Activated naive CD4-positive, alpha-beta T cell treated with Interleukin-2 at 50 U/mL for 16 hours (primary cell): ENCODE data around the gene ST3GAL2.
A peak's percentile ranks its signal among the peaks of the same experiment; 100 is the strongest.

ENCODE experiments used
- DNase-seq: peaks from one replicate; pipeline ENCODE4 v3.0.0-alpha.2; 2020

The ST3GAL2 gene, protein sequence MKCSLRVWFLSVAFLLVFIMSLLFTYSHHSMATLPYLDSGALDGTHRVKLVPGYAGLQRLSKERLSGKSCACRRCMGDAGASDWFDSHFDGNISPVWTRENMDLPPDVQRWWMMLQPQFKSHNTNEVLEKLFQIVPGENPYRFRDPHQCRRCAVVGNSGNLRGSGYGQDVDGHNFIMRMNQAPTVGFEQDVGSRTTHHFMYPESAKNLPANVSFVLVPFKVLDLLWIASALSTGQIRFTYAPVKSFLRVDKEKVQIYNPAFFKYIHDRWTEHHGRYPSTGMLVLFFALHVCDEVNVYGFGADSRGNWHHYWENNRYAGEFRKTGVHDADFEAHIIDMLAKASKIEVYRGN

DNA sequence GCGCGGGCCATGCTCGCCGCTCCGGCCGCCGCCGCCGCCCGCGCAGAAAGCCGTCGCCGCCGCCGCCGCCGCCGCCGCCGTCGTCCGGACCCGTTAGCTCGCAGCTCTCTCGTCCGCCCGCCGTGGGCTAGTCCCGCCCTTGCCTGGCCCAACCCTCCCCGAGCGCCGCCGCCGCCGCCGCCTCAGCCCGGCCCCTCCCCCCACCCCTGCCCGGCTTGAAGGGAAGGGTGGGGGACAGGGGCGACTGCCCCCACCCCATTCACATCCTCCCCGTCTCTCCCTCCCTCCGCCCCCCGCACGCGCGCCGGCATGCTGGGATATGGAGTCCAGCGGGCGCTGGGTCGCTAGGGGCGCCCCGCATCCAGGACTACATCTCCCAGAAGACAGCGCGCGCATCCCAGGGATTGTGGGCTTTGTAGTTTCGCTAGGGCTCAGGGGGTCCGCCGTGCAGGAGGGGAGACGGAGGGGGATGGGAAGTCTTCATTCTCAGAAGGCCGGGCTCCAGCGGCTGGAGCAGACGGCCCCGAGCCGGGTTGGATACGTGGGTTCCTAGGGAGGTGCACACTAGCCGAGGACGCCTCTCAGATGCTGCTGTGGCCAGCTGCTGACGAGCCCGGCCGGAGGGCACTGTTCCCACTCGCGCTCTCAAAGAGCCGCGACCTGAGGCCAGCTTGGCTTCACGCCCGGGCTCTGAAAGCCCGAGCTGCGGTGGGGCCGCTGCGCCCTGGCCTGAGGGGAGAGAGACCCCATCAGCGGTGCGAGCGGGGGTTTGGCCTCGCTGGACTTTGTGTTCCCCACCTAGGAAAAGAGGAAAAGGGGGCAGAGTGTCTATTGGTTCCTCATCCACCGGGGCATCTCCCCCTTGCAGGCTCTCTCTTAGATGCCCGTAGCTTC lies at the start of gene ST3GAL2:
Gene ST3GAL2, minus strand, starts transcription at position 132 of the 894 bp plus-strand sequence. CDS start 40,570 bp downstream, outside the sequence.
- peak; percentile 94 for DNase-seq

DNA sequence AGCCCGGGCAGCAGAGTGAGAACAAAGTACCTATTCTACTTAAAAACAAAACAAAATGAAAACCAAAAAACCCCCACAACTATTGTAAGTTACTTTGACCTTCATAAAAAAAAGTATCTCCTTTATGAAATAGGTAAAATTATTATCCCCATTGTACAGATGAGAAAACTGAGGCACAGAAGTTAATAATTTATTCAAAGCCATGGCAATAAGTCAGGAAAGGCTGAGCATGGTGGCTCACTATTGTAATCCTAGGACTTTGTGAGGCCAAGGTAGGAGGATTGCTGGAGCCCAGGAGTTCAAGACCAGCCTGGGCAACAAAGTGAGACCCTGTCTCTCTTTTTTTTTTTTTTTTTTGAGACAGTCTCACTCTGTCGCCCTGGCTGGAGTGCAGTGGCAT lies 46.0 kb upstream of the ST3GAL2 start:
- no peak for DNase-seq

DNA sequence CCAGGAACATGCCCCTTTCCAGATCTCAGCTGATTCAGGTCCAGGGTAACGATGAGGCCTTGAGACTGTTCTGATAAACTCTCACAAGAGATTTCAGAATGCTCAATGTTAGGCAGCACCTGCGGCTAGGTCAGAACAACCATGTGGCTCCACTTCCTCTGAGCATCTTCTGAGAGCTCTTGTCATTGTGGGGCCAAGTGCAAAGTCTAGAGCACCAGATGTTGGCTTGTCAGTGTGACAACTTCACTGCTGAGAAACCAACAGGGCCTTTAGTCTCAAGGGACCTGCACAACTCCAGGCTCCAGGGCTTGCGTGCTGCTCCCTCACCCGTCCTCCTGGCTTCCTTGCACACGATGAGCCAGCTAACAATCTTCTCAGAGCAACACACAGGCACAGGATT lies 44.5 kb upstream of the ST3GAL2 start:
- DNase-seq: no peak

DNA sequence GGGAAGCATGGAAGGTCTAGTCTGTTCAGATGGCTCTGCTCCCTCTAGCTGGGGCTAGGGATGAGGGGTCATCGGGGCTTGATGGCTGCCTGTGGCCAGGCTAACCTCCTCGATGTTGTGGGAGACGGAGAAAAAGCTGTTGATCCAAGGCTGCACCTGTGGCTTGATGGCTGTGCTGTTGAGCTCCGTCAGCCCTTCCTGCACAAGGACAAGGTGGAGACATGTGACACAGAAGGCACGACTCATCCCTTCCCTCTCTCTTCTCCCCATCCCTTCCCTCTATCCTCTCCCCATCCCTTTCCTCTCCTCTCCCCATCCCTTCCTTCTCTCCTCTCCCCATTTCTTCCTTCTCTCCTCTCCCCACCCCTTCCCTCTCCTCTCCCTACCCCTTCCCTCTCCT lies 43.7 kb upstream of the ST3GAL2 start:
- DNase-seq: no peak

DNA sequence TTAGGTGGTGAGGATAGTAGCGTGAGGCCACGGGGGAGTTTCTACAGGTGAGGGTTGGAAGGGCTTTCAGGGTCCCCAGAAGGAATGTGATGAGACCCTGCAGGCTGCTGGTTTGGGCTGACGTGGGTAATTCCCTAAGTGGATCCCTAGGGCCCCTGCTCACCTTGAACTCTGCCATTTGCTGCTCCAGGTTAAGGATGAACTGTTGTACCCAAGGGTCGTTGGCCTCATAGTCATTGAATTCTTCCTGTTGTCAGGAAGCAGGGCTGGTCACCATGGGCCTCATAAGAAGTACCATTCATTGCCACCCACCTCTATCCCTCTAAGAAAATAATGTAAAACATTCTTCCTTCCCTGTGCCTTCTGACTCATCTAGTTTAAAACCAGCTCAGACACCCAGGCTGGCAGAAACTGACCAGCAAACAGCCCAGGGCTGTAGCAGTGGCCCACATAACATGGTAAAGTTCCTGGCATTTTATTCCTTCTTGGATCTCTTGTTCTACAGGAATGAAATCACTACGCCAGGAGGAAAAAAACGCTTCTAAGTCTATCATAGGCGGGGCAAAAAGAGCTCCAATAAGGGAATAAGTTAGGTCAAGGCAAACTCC lies 43.1 kb upstream of the ST3GAL2 start:
- no peak for DNase-seq

DNA sequence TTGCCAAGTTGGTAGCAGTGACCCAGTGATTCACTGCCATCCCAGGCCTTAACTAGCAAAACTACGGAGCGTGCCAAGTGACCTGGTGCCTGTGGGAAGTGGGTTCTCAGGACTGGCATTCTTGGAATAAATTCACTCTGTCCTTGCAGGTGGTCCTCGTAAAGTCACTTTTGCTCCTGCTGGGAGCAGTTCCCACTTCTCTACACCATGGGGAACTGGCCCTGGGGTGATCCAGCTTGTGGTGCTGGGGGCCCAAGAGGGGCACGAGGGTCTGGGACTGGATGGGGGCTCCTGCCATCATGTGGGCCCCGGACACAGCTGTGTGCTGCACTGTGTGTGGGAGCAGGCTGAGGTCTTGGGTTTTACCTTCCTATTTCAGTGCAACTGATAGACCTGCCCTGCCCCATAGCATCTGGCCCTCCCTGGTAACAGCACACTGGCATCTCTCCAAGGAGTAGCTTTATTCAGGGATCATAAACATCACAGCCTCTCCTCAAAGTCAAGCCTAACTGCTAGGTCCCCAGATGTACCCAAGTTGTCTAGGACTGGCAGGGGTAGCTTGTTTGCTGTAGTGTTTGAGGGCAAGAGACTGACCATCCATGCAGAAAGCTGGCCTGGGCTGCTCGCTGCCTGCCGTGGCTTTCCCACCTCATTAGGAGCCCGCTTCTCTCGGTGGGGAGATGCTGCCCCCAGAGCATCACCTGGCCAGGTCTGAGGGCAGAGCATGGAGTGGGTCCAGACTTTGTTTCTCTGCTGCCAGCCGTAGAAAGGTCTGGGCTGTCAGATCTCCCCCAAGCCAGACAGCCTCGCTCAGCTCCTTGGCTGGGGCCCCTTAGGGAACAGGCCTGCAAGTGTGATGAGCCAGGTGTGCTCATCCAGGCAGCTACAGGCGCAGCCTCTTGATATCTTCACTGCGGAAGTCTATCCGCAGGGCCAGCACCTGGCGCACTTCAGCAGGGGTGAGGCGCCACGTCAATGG lies 41.5 kb upstream of the ST3GAL2 start:
- no peak for DNase-seq

DNA sequence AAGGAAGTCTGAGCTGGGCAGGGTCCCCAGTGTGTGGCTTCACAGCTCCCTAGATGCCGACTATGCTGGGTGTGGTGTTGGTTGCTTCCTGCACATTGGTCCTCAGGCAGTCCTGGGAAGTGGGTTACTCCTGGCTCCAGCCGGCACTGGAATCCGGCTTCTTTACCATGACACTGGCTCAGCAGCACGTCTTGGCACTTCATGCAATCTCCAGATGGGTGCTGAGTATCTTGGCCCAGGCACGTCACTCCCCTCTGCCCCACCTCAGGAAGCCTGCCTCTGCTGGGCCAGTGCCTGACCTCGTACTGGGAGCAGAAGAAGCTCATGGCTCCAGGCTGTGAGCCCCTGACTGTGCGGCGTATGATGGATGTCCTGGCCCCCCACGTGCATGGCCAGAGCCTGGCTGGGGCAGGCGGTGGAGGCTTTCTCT lies 40.0 kb upstream of the ST3GAL2 start:
- DNase-seq: no peak

DNA sequence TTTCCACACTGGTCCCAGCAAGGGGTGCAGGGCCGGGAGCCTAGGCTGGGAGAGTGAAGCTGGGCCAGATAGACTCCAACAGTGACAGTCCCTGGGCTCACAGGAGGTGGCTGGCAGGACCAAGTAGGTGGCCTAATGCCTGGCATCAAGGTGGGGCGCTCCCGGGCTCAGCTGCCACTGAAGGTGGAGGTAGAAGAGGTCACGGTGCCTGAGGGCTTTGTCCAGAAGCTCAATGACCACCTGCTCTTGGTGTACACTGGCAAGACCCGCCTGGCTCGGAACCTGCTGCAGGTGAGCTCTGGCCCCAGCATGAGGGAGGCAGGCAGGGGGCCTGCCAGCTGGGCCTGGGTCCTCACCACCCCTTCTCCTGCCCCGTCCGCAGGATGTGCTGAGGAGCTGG lies 39.3 kb upstream of the ST3GAL2 start:
- DNase-seq: no peak

DNA sequence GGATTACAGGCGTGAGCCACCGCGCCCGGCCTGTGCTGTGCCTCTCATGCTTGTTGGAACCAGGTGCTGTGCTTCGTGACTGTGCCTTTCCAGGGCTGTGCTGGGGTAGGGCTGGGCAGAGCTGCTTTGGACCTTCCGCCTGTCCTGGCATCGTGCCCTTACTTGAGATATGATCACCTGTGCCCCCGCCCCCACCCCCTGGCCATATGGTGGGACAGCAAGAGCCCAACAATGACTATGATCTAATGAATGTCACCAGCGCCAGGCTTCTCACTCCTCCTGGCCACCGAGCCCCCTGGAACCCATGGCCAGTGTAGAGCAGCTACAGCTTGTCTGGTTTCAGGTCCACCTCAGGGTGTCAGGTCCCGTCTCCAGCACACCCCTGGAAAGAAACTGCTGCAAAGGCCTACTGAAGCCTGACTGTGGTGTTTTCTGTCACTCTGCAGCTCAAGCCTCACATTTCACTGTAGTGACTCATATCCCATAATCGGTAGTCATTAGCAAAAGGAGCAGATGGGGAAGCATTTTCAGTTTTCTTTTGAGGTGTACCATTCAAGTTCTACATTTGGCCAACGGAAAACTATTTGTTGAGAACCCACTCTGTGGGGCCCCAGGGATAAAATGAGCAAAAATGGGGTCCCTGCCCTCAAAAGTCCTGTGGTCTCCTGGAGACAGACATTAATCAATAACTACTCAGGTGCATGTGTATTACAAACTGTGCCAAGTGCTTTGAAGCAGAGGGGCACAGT lies 37.5 kb upstream of the ST3GAL2 start:
- peak; percentile 44 for DNase-seq

DNA sequence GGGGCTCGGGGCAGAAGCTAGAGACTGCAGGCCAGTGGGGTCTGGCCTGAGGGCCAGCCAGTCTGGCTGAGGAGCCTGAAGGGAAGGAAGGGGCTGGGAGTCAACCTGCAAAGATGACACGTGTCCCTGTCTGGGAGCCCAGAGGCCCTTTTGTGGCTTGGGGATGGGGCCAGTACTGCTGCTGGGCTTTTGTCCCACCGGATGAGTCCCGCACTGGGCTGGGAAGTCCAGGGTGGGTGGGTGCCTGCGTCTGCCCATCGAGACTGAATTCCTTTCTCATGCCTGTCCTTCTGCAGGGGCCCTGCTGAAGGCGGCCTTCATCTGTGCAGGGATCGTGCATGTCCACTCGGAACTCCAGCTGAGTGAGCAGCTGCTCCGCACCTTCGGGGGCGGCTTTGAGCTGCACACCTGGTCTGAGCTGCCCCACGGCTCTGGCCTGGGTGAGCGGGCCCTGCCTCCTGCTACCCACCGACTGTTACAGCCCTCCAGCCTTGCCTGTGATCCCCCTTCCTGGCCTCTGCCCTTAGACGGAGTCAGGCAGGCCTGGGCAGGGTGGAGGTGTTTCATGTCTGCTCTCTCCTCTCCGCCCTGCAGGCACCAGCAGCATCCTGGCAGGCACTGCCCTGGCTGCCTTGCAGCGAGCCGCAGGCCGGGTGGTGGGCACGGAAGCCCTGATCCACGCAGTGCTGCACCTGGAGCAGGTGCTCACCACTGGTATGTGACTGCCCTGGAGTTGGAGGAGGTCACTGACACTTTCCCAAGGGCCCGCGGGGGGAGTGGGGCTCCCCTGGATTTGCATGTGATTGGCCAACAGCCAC lies 36.4 kb upstream of the ST3GAL2 start:
- no peak for DNase-seq

DNA sequence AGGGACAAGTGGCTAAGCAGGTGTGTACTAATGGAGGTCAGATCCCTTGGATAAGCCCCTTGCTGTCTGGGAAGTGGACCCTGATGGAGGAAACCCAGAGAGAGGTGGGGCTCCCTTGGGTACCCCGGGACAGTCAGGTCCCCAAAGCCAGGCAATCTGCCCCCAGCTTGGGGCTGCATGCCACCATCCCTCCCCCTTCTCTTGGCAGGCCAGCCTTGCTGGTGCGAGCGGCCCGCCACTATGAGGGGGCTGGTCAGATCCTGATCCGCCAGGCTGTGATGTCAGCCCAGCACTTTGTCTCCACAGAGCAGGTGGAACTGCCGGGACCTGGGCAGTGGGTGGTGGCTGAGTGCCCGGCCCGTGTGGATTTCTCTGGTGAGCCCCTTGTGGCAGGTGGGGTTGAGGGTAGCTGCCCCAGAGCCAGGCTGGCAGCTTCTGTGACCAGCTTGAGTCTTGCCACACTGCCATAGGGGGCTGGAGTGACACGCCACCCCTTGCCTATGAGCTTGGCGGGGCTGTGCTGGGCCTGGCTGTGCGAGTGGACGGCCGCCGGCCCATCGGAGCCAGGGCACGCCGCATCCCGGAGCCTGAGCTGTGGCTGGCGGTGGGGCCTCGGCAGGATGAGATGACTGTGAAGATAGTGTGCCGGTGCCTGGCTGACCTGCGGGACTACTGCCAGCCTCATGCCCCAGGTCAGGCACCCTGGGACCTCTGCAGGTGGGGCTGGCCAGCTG lies 35.6 kb upstream of the ST3GAL2 start:
- DNase-seq: no peak

DNA sequence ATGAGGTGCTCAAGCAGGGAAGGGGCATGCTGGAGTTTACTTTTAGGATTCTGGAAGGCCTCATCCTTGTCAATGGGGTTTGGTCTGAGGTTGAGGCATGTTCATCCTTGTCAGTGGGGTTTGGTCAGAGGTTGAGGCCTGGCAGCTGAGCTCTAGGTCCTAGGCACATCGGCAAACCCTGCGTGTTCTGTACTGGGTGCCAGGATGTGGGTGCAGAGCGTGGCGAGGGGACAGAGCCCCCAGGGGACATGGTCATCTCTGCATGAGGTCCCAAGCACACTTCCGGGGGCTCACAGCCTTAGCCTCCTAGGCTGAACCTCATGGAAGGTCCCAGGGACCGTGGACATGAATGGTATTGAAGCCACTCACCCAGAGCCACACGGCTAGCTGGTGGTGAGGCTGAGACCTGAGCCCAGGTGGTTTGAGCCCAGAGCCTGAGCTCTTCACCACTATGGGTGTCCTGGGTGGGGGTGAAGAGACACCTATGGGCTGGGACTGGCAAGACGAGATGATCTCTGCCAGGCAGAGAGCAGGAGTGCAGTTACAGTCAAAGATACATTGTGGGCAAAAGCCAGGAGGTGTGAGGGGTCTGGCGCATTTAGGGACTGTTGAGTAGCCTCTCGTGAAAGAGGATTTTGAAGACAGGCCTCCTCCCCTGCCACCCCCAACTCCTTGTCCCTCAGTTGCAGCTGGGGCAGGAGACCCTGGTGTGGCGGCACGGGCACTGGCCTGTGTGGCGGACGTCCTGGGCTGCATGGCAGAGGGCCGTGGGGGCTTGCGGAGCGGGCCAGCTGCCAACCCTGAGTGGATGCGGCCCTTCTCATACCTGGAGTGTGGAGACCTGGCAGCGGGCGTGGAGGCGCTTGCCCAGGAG lies 34.8 kb upstream of the ST3GAL2 start:
- no peak for DNase-seq

DNA sequence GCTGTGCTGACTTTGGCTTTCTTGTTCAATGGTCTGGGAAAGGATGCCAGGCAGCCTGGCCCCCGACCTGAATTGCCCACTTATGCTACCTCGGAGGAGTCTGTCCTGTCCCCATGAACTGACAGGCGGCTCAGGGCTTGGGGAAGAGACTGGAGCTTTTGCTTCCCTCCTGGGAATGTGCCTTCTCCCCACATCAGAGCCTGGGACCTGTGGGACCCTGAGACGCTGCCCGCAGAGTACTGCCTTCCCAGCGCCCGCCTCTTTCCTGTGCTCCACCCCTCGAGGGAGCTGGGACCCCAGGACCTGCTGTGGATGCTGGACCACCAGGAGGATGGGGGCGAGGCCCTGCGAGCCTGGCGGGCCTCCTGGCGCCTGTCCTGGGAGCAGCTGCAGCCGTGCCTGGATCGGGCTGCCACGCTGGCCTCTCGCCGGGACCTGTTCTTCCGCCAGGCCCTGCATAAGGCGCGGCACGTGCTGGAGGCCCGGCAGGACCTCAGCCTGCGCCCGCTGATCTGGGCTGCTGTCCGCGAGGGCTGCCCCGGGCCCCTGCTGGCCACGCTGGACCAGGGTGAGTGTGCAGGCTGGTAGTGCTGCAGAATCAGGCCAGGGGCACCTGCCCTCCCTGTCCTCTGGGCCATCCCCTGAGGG lies 34.0 kb upstream of the ST3GAL2 start:
- DNase-seq: no peak

DNA sequence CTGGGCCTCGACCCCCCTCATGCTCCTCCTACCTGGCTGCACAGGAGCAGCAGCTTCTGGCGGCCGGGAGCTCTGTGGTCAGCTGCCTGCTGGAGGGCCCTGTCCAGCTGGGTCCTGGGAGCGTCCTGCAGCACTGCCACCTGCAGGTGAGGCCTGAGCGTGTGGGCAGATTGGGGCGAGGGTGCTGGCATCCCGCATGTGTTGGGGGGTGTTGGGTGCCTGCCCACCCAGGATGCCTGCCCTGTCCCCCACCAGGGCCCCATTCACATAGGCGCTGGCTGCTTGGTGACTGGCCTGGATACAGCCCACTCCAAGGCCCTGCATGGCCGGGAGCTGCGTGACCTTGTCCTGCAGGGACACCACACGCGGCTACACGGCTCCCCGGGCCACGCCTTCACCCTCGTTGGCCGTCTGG lies 32.0 kb upstream of the ST3GAL2 start:
- no peak for DNase-seq

DNA sequence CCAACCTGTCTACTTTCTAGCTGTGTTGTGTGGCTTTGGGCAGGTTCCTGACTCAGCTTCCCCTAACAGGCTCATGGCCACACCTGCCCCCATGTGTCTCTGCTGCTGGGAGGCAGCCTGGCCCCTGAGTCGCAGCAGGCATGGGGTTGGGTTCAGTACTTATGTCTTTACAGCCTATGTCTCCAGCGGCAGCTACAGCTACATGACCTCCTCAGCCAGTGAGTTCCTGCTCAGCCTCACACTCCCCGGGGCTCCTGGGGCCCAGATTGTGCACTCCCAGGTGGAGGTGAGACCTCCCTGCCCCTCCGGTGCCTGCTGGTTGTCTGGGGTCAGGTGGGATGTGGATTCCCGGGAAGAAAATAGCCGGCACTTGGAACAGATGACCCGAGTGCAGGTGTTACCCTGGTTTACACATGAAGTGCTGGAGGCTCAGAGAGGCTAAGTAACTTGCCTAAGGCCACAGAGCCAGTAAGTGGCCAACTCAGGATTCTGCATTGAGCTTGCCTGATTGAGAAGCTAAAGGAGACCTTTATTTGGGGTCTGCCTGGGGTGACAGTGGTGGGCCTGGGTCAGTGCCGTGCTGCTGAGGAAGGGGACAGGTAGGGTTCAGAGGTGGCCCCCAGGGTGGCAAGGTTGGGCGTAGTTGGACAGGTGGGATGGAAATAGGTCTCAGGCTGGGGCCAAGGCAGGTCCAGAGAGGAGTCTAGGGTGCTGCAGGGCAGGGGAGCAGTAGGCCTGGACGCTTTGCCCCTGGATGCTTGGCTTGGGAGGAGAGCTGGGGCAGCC lies 31.4 kb upstream of the ST3GAL2 start:
- DNase-seq: no peak

DNA sequence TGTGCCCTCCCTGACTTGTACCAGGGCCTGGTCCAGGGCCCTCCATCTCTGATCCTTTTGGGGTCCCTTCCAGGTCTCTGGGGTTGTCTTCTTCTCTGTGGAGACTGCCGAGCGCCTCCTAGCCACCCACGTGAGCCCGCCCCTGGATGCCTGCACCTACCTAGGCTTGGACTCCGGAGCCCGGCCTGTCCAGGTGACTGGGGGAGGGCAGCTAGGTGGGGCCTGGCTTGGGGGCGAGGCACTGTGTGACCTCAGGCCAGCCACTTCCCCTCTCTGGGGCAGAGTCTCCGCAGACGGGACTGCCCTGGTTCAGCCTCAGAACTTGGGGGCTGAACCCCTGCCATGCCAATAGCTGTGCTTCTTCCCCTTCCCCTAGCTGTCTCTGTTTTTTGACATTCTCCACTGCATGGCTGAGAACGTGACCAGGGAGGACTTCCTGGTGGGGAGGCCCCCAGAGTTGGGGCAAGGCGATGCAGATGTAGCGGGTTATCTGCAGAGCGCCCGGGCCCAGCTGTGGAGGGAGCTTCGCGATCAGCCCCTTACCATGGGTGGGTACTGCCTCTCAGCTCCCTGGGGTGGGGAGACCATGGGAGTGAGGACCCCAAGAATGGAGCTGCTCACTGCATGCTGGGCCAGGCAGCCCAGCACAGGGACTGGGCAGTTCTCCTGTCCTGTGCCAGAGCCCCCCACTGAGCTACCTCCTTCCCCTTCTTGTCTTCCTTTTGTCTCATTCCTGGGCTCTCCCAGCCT lies 30.1 kb upstream of the ST3GAL2 start:
- no peak for DNase-seq

DNA sequence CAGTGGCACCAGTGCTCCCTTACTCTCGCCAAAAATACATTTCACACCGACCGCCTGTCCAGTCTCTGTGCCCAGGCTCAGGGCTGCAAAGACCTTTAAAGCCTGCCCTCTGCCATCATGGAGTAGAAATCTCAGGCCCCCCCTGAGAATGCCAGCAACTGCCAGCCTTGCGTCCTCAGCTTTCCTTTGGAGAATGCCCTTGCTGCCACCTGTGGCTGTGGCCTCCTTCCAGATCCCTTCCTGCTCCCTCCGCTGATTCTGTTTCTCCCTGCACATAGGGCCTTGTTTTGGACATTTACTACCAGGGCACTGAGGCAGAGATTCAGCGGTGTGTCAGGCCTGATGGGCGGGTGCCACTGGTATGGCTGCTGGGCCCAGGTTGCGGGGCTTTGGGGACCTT lies 28.7 kb upstream of the ST3GAL2 start:
- DNase-seq: no peak
